Vagina (tissue), 2 donors: ENCODE data around the gene HMSD.

ENCODE experiments used
- POLR2A ChIP-seq, 2 donors: fragments of 450-650 bp; IDR thresholded peaks; one replicate each; pipeline ENCODE4 v1.6.1; 2017; ENCODE audit warnings: antibody characterized with exemption in 2 of 2, mild to moderate bottlenecking in 2 of 2, moderate library complexity in 2 of 2
- TF ChIP-seq, protein P1 (sequence below), 3 experiments: fragments of 450-650 bp in 2 of 3; fragments of 200-600 bp in 1 of 3; sonication (generic) in 1 of 3; IDR thresholded peaks; one replicate each; pipeline ENCODE4 v1.5.1; 2017 to 2019; ENCODE audit warnings: antibody characterized with exemption in 3 of 3, mild to moderate bottlenecking in 2 of 3, moderate library complexity in 2 of 3

DNA sequence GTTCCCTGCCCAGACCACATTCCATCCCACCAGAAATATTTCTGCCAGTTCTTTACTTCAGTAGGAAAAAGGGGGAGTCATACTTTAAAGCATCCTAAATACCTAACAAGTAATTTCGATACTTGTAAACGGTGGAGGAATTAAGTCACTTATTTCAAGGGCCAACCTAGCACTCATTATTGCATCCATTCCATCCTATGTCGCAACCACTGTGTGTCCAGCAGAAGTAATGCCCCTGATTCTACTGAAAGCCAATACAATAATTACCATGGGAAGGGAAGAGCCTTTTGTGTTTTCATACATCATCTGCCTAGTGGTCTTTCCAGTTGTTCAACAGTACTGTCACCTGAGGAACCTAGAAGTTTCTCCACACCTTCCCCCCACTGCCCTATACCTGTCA is 33.3 kb downstream of the HMSD start:
- TF ChIP-seq, protein P1, sequence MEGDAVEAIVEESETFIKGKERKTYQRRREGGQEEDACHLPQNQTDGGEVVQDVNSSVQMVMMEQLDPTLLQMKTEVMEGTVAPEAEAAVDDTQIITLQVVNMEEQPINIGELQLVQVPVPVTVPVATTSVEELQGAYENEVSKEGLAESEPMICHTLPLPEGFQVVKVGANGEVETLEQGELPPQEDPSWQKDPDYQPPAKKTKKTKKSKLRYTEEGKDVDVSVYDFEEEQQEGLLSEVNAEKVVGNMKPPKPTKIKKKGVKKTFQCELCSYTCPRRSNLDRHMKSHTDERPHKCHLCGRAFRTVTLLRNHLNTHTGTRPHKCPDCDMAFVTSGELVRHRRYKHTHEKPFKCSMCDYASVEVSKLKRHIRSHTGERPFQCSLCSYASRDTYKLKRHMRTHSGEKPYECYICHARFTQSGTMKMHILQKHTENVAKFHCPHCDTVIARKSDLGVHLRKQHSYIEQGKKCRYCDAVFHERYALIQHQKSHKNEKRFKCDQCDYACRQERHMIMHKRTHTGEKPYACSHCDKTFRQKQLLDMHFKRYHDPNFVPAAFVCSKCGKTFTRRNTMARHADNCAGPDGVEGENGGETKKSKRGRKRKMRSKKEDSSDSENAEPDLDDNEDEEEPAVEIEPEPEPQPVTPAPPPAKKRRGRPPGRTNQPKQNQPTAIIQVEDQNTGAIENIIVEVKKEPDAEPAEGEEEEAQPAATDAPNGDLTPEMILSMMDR (IDR thresholded peaks at IDR 0.05): no peak
- TF ChIP-seq POLR2A (IDR thresholded peaks at IDR 0.05): no peak
